H9 (cell line): Measurements from ENCODE around the gene ERC2. TPM values are rescaled to one million over a fixed set of nuclear protein-coding genes. Genes with fewer than 3 reads are reported as not detected.

Source experiments
- DNase-seq: peaks from one replicate; pipeline ENCODE4 v3.0.0-alpha.2; 2017
- H2AFZ ChIP-seq: one replicate; pipeline ENCODE4 v1.6.1; 2013; ENCODE audit warnings: mild to moderate bottlenecking, low read length, control low read depth, moderate library complexity
- H2AK5ac ChIP-seq: 2 replicates; pipeline ENCODE4 v1.6.1; 2013; ENCODE audit warnings: low read length, control low read depth, mixed read lengths; ENCODE audit not compliant: insufficient read length
- H2BK120ac ChIP-seq: one replicate; pipeline ENCODE4 v1.6.1; 2013; ENCODE audit warnings: low read depth, mild to moderate bottlenecking, low read length, control low read depth, inconsistent platforms; ENCODE audit not compliant: poor library complexity, severe bottlenecking
- H2BK12ac ChIP-seq: 2 replicates; pipeline ENCODE4 v1.6.1; 2013; ENCODE audit warnings: low read length, control low read depth, mixed read lengths, low read depth; ENCODE audit not compliant: insufficient read length
- H2BK15ac ChIP-seq: 2 replicates; pipeline ENCODE4 v1.6.1; 2013; ENCODE audit warnings: low read depth, low read length, control low read depth
- H2BK20ac ChIP-seq: one replicate; pipeline ENCODE4 v1.6.1; 2013; ENCODE audit warnings: low read depth, mild to moderate bottlenecking, low read length, control low read depth, inconsistent platforms; ENCODE audit not compliant: poor library complexity, severe bottlenecking
- H2BK5ac ChIP-seq: 2 replicates; pipeline ENCODE4 v1.6.1; 2013; ENCODE audit warnings: low read length, control low read depth, mixed read lengths; ENCODE audit not compliant: insufficient read length
- H3K14ac ChIP-seq: 2 replicates; pipeline ENCODE4 v1.6.1; 2013; ENCODE audit warnings: low read length, control low read depth; ENCODE audit not compliant: insufficient read depth
- H3K18ac ChIP-seq: 2 replicates; pipeline ENCODE4 v1.6.1; 2013; ENCODE audit warnings: low read depth, mild to moderate bottlenecking, mixed read lengths, low read length, control low read depth; ENCODE audit not compliant: insufficient read length
- H3K23ac ChIP-seq: 2 replicates; pipeline ENCODE4 v1.6.1; 2013; ENCODE audit warnings: low read length, control low read depth, mixed read lengths, low read depth; ENCODE audit not compliant: insufficient read length
- H3K23me2 ChIP-seq: 2 replicates; pipeline ENCODE4 v1.6.1; 2013; ENCODE audit warnings: low read depth, mild to moderate bottlenecking, mixed read lengths, low read length, control low read depth; ENCODE audit not compliant: insufficient read length, poor library complexity, severe bottlenecking
- H3K27ac ChIP-seq: 2 replicates; pipeline ENCODE4 v1.5.1; 2013; ENCODE audit warnings: low read length, control low read depth, mixed read lengths, low read depth; ENCODE audit not compliant: insufficient read length
- H3K27me3 ChIP-seq: 2 replicates; pipeline ENCODE4 v1.6.1; 2013; ENCODE audit warnings: low read length, control low read depth, inconsistent platforms; ENCODE audit not compliant: insufficient read depth
- H3K4ac ChIP-seq: 2 replicates; pipeline ENCODE4 v1.6.1; 2013; ENCODE audit warnings: low read depth, mild to moderate bottlenecking, control low read depth, inconsistent platforms, low read length, moderate library complexity
- H3K4me1 ChIP-seq: 2 replicates; pipeline ENCODE4 v1.6.1; 2013; ENCODE audit warnings: low read length, control low read depth, inconsistent platforms; ENCODE audit not compliant: insufficient read depth
- H3K4me2 ChIP-seq: 2 replicates; pipeline ENCODE4 v1.6.1; 2013; ENCODE audit warnings: low read length, control low read depth, mixed read lengths; ENCODE audit not compliant: insufficient read length, insufficient read depth
- H3K56ac ChIP-seq: 2 replicates; pipeline ENCODE4 v1.6.1; 2013; ENCODE audit warnings: low read depth, mild to moderate bottlenecking, mixed read lengths, low read length, control low read depth; ENCODE audit not compliant: insufficient read length
- H3K79me1 ChIP-seq: 2 replicates; pipeline ENCODE4 v1.6.1; 2013; ENCODE audit warnings: low read depth, mild to moderate bottlenecking, moderate library complexity, low read length, control low read depth, inconsistent platforms; ENCODE audit not compliant: insufficient read depth, poor library complexity, severe bottlenecking
- H3K79me2 ChIP-seq: 2 replicates; pipeline ENCODE4 v1.6.1; 2013; ENCODE audit warnings: low read length, control low read depth, inconsistent platforms; ENCODE audit not compliant: insufficient read depth
- H3K9ac ChIP-seq: 2 replicates; pipeline ENCODE4 v1.6.1; 2013; ENCODE audit warnings: low read length, control low read depth, mixed read lengths; ENCODE audit not compliant: insufficient read length; ENCODE audit errors: extremely low read depth
- H3K9me3 ChIP-seq: one replicate; pipeline ENCODE4 v1.6.1; 2013; ENCODE audit warnings: low read depth, low read length, inconsistent platforms; ENCODE audit not compliant: control insufficient read depth
- H3T11ph ChIP-seq: one replicate; pipeline ENCODE4 v1.6.1; 2013; ENCODE audit warnings: mild to moderate bottlenecking, low read length, control low read depth, inconsistent platforms
- H4K20me1 ChIP-seq: one replicate; pipeline ENCODE4 v1.6.1; 2013; ENCODE audit not compliant: control insufficient read depth, insufficient read length, insufficient read depth
- H4K5ac ChIP-seq: 2 replicates; pipeline ENCODE4 v1.6.1; 2013; ENCODE audit warnings: low read depth, mild to moderate bottlenecking, mixed read lengths, low read length, control low read depth; ENCODE audit not compliant: insufficient read length
- H4K8ac ChIP-seq: replicated peaks from 2 replicates; pipeline ENCODE4 v1.6.1; 2013; ENCODE audit warnings: low read length, control low read depth, mixed read lengths, low read depth; ENCODE audit not compliant: insufficient read length
- H4K91ac ChIP-seq: 2 replicates; pipeline ENCODE4 v1.6.1; 2013; ENCODE audit warnings: low read depth, mild to moderate bottlenecking, moderate library complexity, mixed read lengths, low read length, control low read depth; ENCODE audit not compliant: insufficient read length
- H3K27ac Mint-ChIP-seq, 3 experiments: 2 replicates in 2 of 3; 3 replicates in 1 of 3; pipeline ENCODE4 v1.8.0; 2020 to 2021; ENCODE audit warnings: mixed read lengths in 3 of 3, mild to moderate bottlenecking in 1 of 3, moderate library complexity in 1 of 3
- H3K27me3 Mint-ChIP-seq: 2 replicates; pipeline ENCODE4 v1.8.0; 2021; ENCODE audit warnings: low read depth, mild to moderate bottlenecking, moderate library complexity, mixed read lengths
- H3K36me3 Mint-ChIP-seq, 3 experiments: 2 replicates in 2 of 3; 3 replicates in 1 of 3; pipeline ENCODE4 v1.8.0; 2020 to 2021; ENCODE audit warnings: low read depth in 3 of 3, mixed read lengths in 3 of 3; ENCODE audit not compliant: insufficient read depth in 1 of 3
- H3K4me1 Mint-ChIP-seq, 2 experiments: 2 replicates each; pipeline ENCODE4 v1.8.0; 2020; ENCODE audit warnings: mixed read lengths in 2 of 2
- H3K4me3 Mint-ChIP-seq, 2 experiments: 2 replicates in 1 of 2; 3 replicates in 1 of 2; pipeline ENCODE4 v1.8.0; 2020 to 2021; ENCODE audit warnings: mild to moderate bottlenecking in 2 of 2, mixed read lengths in 2 of 2, moderate library complexity in 1 of 2
- H3K9me3 Mint-ChIP-seq, 2 experiments: 2 replicates in 1 of 2; 3 replicates in 1 of 2; pipeline ENCODE4 v1.8.0; 2020; ENCODE audit warnings: mild to moderate bottlenecking in 2 of 2, mixed read lengths in 2 of 2, moderate library complexity in 1 of 2
- CTCF ChIP-seq: fragments of 200-600 bp; sonication (generic); conservative IDR thresholded peaks from 3 replicates; pipeline ENCODE4 v1.8.0; 2021; ENCODE audit warnings: antibody characterized with exemption, mild to moderate bottlenecking
- WGBS: extraction: QIAGEN DNeasy Blood & Tissue Kit; methylation state at CpG from one replicate; pipeline ENCODE4 v1.1.7; 2013; ENCODE audit warnings: missing lambda C conversion rate, low lambda C conversion rate, mixed read lengths; ENCODE audit not compliant: insufficient read length; ENCODE audit errors: extremely low coverage; 5-methylcytosine and 5-hydroxymethylcytosine counted together
- total RNA-seq: library from RNA; stranded (reverse); gene quantifications from 2 replicates; pipeline ENCODE4 v1.2.1, GENCODE V29; 2021

ERC2 gene
- total RNA-seq, 1 experiment from 2014 or later = 15.4 TPM

- Histone ChIP-seq H3K14ac (no peak overlapping the region), H2BK15ac (no peak overlapping the region), H3K18ac (no peak overlapping the region), H3K4me1 (peaks cover 14% of the 10 kb centered on the region; the same call in 1 of the 2 replicates), H3K4ac (no peak overlapping the region), H3K9me3 (no peaks in the 10 kb centered on the region), H4K91ac (no peak overlapping the region), H2BK20ac (no peak overlapping the region), H3K27me3 (no peaks in the 10 kb centered on the region), H4K8ac (no peak overlapping the region), H3K9ac (no peak overlapping the region), H2BK5ac (no peak overlapping the region), H2BK120ac (no peak overlapping the region), H3K79me2 (no peaks in the 10 kb centered on the region), H4K20me1 (no peaks in the 10 kb centered on the region), H3K23ac (no peak overlapping the region), H3K79me1 (no peaks in the 10 kb centered on the region), H4K5ac (no peak overlapping the region), H2AFZ (no peak overlapping the region), H3T11ph (no peak overlapping the region), H3K27ac (no peak overlapping the region), H2AK5ac (no peak overlapping the region), H3K56ac (no peak overlapping the region), H2BK12ac (no peak overlapping the region), H3K4me2 (no peak overlapping the region), H3K23me2 (no peaks in the 10 kb centered on the region)
- no peak for TF ChIP-seq CTCF
- Mint-ChIP-seq H3K27ac (no peak overlapping the region), H3K4me1 (peaks cover 41 to 50% of the 10 kb centered on the region in 2 experiments), H3K36me3 (no peaks in the 10 kb centered on the region), H3K4me3 (no peak overlapping the region), H3K9me3 (no peaks in the 10 kb centered on the region), H3K27me3 (peaks cover 3% of the 10 kb centered on the region)
- no peak for DNase-seq
- WGBS = no CpG with 5 or more reads among the region's 3 CpGs
These were observed 851.5 kb downstream of the ERC2 start for GRCh38 chr3:55616803-55617202.
